H1 (cell line): ENCODE data around the gene ANK3. TPM values are rescaled to one million over a fixed set of nuclear protein-coding genes. Genes with fewer than 3 reads are reported as not detected.

Experiments
- ATF2 ChIP-seq: IDR thresholded peaks from 2 replicates; pipeline ENCODE4 v1.6.1; 2012; ENCODE audit warnings: low read length, inconsistent platforms
- BCL11A ChIP-seq, 2 experiments: IDR thresholded peaks; one replicate each; pipeline ENCODE4 v1.6.1; 2011; ENCODE audit warnings: low read depth in 2 of 2, low read length in 2 of 2, mild to moderate bottlenecking in 2 of 2
- FOSL1 ChIP-seq: IDR thresholded peaks from 2 replicates; pipeline ENCODE4 v1.6.1; 2011; ENCODE audit warnings: mild to moderate bottlenecking, low read depth, low read length, moderate library complexity; ENCODE audit not compliant: insufficient read depth
- SIRT6 ChIP-seq: IDR thresholded peaks from one replicate; pipeline ENCODE4 v1.7.1; 2012; ENCODE audit warnings: low read length, inconsistent platforms
- polyA plus RNA-seq, 7 experiments: library from polyadenylated mRNA; depleted of rRNA in 3 of 7; stranded (reverse) in 5 of 7; unstranded in 2 of 7; fragments of >200 nt in 5 of 7; fragments of 200-250 nt in 2 of 7; gene quantifications; 1 replicate in 5 of 7; 2 replicates in 1 of 7; 4 replicates in 1 of 7; pipeline versions ENCODE4 v1.2.1 to v1.2.3, GENCODE V29; 2011 to 2013; ENCODE audit warnings: missing spikeins in 2 of 7, mixed read lengths in 2 of 7
- total RNA-seq: library from RNA; stranded (reverse); fragmentation: NEBNext Ultra II Directional; extraction: Animal tissue kit (Norgen Biotek cat#: 25700); gene quantifications from 2 replicates; pipeline ENCODE4 v1.2.1, GENCODE V29; 2021

ANK3 gene
- total and polyA plus RNA-seq, 2 of the 8 experiments (the other 6 are each of a cell fraction or from before 2014, with no cell fraction given), result 18.1 to 67.9 TPM

- TF ChIP-seq ATF2 (no peak), BCL11A (IDR thresholded peaks at IDR 0.05; ENCODE audit: low read depth in 2 of 2, low read length in 2 of 2) (no peak), SIRT6 (no peak), FOSL1 (no peak)
- TF ChIP-seq, all 59 proteins: peak for 0
These were observed 266.5 kb downstream of the ANK3 start (continued) for GRCh38 chr10:60123172-60123571.
